HepG2 (cell line): Measurements from ENCODE around the gene HSPE1. TPM values are rescaled to one million over a fixed set of nuclear protein-coding genes. Genes with fewer than 3 reads are reported as not detected.
A peak's percentile ranks its signal among the peaks of the same experiment; 100 is the strongest.

Source experiments
- ASH2L ChIP-seq: fragments of 300-600, 200-600 bp; sonication (generic); IDR thresholded peaks from 2 replicates; pipeline ENCODE4 v1.7.0; 2017; ENCODE audit warnings: low read depth, mild to moderate bottlenecking, moderate library complexity, mixed read lengths, low read length; ENCODE audit not compliant: insufficient read length
- ATF3 ChIP-seq: sonication (generic); formaldehyde crosslinking; IDR thresholded peaks from 2 replicates; pipeline ENCODE4 v1.4.0; 2020; ENCODE audit warnings: missing genetic modification reagents
- DNMT3B ChIP-seq: conservative IDR thresholded peaks from 2 replicates; pipeline ENCODE4 v1.6.1; 2016; ENCODE audit warnings: missing biosample characterization, control low read depth
- FOXO4 ChIP-seq: sonication (generic); formaldehyde crosslinking; conservative IDR thresholded peaks from 2 replicates; pipeline ENCODE4 v1.8.1; 2023; ENCODE audit warnings: missing genetic modification reagents
- GABPB1 ChIP-seq: IDR thresholded peaks from 2 replicates; pipeline ENCODE4 v1.6.1; 2016; ENCODE audit warnings: mild to moderate bottlenecking, missing genetic modification reagents, moderate library complexity, missing compliant biosample characterization
- GATA4 ChIP-seq: sonication (generic); IDR thresholded peaks from 2 replicates; pipeline ENCODE4 v1.6.1; 2016; ENCODE audit warnings: antibody characterized with exemption, low read depth, borderline replicate concordance
- HMG20B ChIP-seq: conservative IDR thresholded peaks from 2 replicates; pipeline ENCODE4 v1.6.1; 2016; ENCODE audit warnings: missing genetic modification reagents, missing compliant biosample characterization
- MTA3 ChIP-seq: sonication (generic); formaldehyde crosslinking; IDR thresholded peaks from 2 replicates; pipeline ENCODE4 v1.4.0; 2020; ENCODE audit warnings: missing genetic modification reagents
- PLRG1 ChIP-seq: fragments of 450-650 bp; conservative IDR thresholded peaks from 2 replicates; pipeline ENCODE4 v1.6.1; 2016
- POLR2A ChIP-seq, 2 experiments: IDR thresholded peaks; 2 replicates each; pipeline ENCODE4 v1.6.1; 2011; ENCODE audit warnings: low read depth in 2 of 2, low read length in 2 of 2, mild to moderate bottlenecking in 1 of 2, moderate library complexity in 1 of 2; ENCODE audit not compliant: insufficient read depth in 1 of 2
- PTBP1 ChIP-seq: fragments of 200-400 bp; formaldehyde crosslinking; IDR thresholded peaks from 2 replicates; pipeline ENCODE4 v1.6.1; 2018; ENCODE audit warnings: low read length, low read depth; ENCODE audit not compliant: poor library complexity, severe bottlenecking
- RBM22 ChIP-seq: fragments of 200-400 bp; formaldehyde crosslinking; optimal IDR thresholded peaks from 2 replicates; pipeline ENCODE3; 2017; ENCODE audit warnings: mild to moderate bottlenecking, low read length, moderate library complexity
- RERE ChIP-seq: IDR thresholded peaks from 2 replicates; pipeline ENCODE4 v1.6.1; 2016; ENCODE audit warnings: low read depth, missing genetic modification reagents, missing compliant biosample characterization
- SP1 ChIP-seq, 2 experiments: fragments of 450-650 bp in 1 of 2; sonication (generic) in 1 of 2; formaldehyde crosslinking in 1 of 2; IDR thresholded peaks; 2 replicates each; pipeline versions ENCODE4 v1.4.0 to v1.6.1; 2016 to 2020; ENCODE audit warnings: missing genetic modification reagents in 1 of 2
- SSRP1 ChIP-seq: IDR thresholded peaks from 2 replicates; pipeline ENCODE4 v1.6.1; 2016; ENCODE audit warnings: control low read depth
- TFDP1 ChIP-seq: IDR thresholded peaks from 2 replicates; pipeline ENCODE4 v1.6.1; 2016; ENCODE audit warnings: missing compliant biosample characterization, missing genetic modification reagents, borderline replicate concordance
- THYN1 ChIP-seq: sonication (generic); formaldehyde crosslinking; IDR thresholded peaks from 2 replicates; pipeline ENCODE4 v1.8.1; 2023; ENCODE audit warnings: low read depth, mild to moderate bottlenecking, moderate library complexity, missing genetic modification reagents, borderline replicate concordance
- TSC22D2 ChIP-seq: sonication (generic); formaldehyde crosslinking; IDR thresholded peaks from 2 replicates; pipeline ENCODE4 v1.5.1; 2020; ENCODE audit warnings: missing genetic modification reagents, mild to moderate bottlenecking, borderline replicate concordance
- ZBTB26 ChIP-seq: IDR thresholded peaks from 2 replicates; pipeline ENCODE4 v1.6.1; 2016; ENCODE audit warnings: missing compliant biosample characterization, missing genetic modification reagents, borderline replicate concordance
- ZNF343 ChIP-seq: sonication (generic); formaldehyde crosslinking; IDR thresholded peaks from 2 replicates; pipeline ENCODE4 v1.4.0; 2020; ENCODE audit warnings: mild to moderate bottlenecking, missing genetic modification reagents
- ZSCAN31 ChIP-seq: sonication (generic); formaldehyde crosslinking; IDR thresholded peaks from 2 replicates; pipeline ENCODE4 v1.5.0; 2020; ENCODE audit warnings: low read depth, mild to moderate bottlenecking, missing genetic modification reagents
- polyA plus RNA-seq, 8 experiments: library from polyadenylated mRNA; depleted of rRNA in 3 of 8; stranded (reverse) in 7 of 8; unstranded in 1 of 8; fragments of >200 nt; fragmentation: Illumina TruSeq in 4 of 8; extraction: Trizol in 4 of 8; gene quantifications; 2 replicates each; pipeline versions ENCODE4 v1.2.1 to v1.2.3, GENCODE V29; 2011 to 2016; ENCODE audit warnings: low read depth in 4 of 8, missing spikeins in 1 of 8, mixed read lengths in 1 of 8; ENCODE audit not compliant: insufficient read depth in 1 of 8
- total RNA-seq, 5 experiments: library from RNA; depleted of rRNA; stranded (reverse); fragments of >200 nt; fragmentation: Illumina TruSeq; extraction: Trizol; gene quantifications; 2 replicates each; pipeline ENCODE4 v1.2.3, GENCODE V29; 2016; ENCODE audit warnings: low read depth in 1 of 5

HSPE1 gene
- total and polyA plus RNA-seq, 2 of the 13 experiments (the other 11 are each of a cell fraction or from before 2014, with no cell fraction given), result 244 to 823 TPM

GRCh38 chr2:197495433-197496134, 4.6 kb upstream of the HSPE1 start (continued):
- no peak for TF ChIP-seq RERE (CRISPR knock-in tag)
- no peak for TF ChIP-seq SP1 (IDR thresholded peaks at IDR 0.05)
- no peak for TF ChIP-seq SP1 (CRISPR knock-in tag; IDR thresholded peaks at IDR 0.05)
- no peak for TF ChIP-seq THYN1
- no peak for TF ChIP-seq ZBTB26 (CRISPR knock-in tag)
- 0 out of 2 replicates have a peak, but pooled peaks have one; percentile 9 for TF ChIP-seq DNMT3B (CRISPR knock-in tag)
- no peak for TF ChIP-seq MTA3 (CRISPR knock-in tag)
- TF ChIP-seq POLR2A (IDR thresholded peaks at IDR 0.05; ENCODE audit: insufficient read depth in 1 of 2, low read depth in 2 of 2, low read length in 2 of 2), result peak; percentile 10 to 38; a peak in 2 of 4 replicates
- TF ChIP-seq TFDP1 (CRISPR knock-in tag), result no peak
- TF ChIP-seq SSRP1, result 0 out of 2 replicates have a peak, but pooled peaks have one; percentile 67
- TF ChIP-seq FOXO4 (CRISPR knock-in tag), result 0 out of 2 replicates have a peak, but pooled peaks have one; percentile 35
- TF ChIP-seq TSC22D2 (CRISPR knock-in tag), result no peak
- TF ChIP-seq PLRG1, result no peak
- peak; percentile 52 for TF ChIP-seq RBM22
- TF ChIP-seq HMG20B (CRISPR knock-in tag), result no peak
- TF ChIP-seq PTBP1, result no peak
- TF ChIP-seq GABPB1 (CRISPR knock-in tag), result no peak
- TF ChIP-seq ASH2L, result no peak
- TF ChIP-seq ZSCAN31 (CRISPR knock-in tag), result no peak
- no peak for TF ChIP-seq GATA4
- no peak for TF ChIP-seq ATF3
- no peak for TF ChIP-seq ZNF343 (CRISPR knock-in tag)
